Bronchial epithelial cell (primary cell): ENCODE results near the gene NME1. TPM values are rescaled to one million over a fixed set of nuclear protein-coding genes. Genes with fewer than 3 reads are reported as not detected.
A peak's percentile ranks its signal among the peaks of the same experiment; 100 is the strongest.
"Not testable (repeated sequence)": the region's sequence is repeated elsewhere in the genome, so short reads cannot be mapped to it uniquely, and the experiment has no call there.

Experiments used
- DNase-seq: peaks from one replicate; pipeline ENCODE4 v3.0.0-alpha.2; 2010; ENCODE audit warnings: low read depth
- FAIRE-seq: peaks from 2 replicates; lab custom pipeline; 2011; peaks lifted over from hg19 to GRCh38; lab: Jason Lieb, UNC
- H3K27me3 ChIP-seq: 2 replicates; pipeline ENCODE4 v1.5.1; 2011; ENCODE audit warnings: low read length; ENCODE audit not compliant: control insufficient read depth, insufficient read depth
- H3K36me3 ChIP-seq: 2 replicates; pipeline ENCODE4 v1.5.1; 2011; ENCODE audit warnings: low read length; ENCODE audit not compliant: control insufficient read depth, insufficient read depth
- H3K4me3 ChIP-seq: 2 replicates; pipeline ENCODE4 v1.5.1; 2011; ENCODE audit warnings: mild to moderate bottlenecking, low read depth, low read length, control low read depth
- total RNA-seq: library from RNA; depleted of rRNA; stranded (reverse); fragments of >200 nt; gene quantifications from 2 replicates; pipeline ENCODE4 v1.2.1, GENCODE V29; 2014
- TF ChIP-seq, protein P1 (sequence below): IDR thresholded peaks from 2 replicates; pipeline ENCODE4 v1.5.1; 2011; ENCODE audit warnings: mild to moderate bottlenecking, moderate library complexity, low read length, control low read depth, inconsistent platforms; ENCODE audit not compliant: insufficient read depth, severe bottlenecking

NME1 gene
- total RNA-seq, 1 donor from 2014 or later = 204 TPM

DNA sequence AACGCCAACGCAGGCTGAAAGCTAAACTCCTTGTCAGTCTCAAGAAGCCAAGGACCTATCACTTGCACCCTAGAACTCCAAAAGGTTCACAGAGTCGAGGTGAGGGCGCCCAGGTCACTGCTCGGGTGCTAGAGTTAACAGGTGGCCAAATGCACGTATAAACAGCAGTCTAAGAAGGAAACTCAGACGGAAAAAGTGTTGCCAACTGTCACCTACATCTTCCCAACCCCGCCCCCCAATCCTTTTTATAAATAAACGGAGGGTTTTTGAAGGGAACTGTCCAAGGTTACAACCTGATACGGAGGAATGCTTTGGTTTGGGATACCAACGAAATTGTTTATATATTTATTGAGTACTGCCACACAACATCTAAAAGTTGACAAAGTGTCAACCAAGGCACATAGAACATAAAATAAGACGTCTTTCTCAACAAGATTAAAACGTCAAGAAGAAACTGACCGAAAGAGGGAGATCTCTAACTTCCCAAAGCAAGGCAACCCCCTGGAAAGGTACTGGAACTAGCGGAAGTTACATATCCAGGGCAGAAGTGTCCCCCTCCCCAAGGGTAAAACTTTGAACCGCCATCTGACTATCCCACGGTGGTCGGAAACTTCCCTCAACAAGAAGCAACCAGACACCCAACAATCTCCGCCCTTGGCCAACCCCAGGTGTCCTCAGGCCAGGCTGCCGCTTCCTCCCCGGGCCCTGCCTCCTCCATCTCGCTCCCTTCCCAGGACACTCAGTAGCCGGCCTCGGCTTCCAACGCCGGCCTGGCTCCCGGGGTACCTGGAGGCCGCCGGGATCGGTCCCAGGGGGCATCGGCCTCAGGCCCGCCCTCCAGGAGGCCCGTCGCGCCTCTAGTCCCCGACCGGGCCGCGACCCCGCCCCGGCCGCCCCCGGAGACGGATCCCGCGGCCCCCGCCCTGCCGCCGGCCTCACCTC lies 33.7 kb upstream of the NME1 start:
- TF ChIP-seq, protein P1, sequence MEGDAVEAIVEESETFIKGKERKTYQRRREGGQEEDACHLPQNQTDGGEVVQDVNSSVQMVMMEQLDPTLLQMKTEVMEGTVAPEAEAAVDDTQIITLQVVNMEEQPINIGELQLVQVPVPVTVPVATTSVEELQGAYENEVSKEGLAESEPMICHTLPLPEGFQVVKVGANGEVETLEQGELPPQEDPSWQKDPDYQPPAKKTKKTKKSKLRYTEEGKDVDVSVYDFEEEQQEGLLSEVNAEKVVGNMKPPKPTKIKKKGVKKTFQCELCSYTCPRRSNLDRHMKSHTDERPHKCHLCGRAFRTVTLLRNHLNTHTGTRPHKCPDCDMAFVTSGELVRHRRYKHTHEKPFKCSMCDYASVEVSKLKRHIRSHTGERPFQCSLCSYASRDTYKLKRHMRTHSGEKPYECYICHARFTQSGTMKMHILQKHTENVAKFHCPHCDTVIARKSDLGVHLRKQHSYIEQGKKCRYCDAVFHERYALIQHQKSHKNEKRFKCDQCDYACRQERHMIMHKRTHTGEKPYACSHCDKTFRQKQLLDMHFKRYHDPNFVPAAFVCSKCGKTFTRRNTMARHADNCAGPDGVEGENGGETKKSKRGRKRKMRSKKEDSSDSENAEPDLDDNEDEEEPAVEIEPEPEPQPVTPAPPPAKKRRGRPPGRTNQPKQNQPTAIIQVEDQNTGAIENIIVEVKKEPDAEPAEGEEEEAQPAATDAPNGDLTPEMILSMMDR = peak; percentile 28
- H3K27me3 ChIP-seq = no peaks in the 10 kb centered on the region
- no peaks in the 10 kb centered on the region for H3K36me3 ChIP-seq
- DNase-seq (peak; percentile 51), FAIRE-seq (no peak)
- H3K4me3 ChIP-seq = peak overlapping the region; percentile 98

DNA sequence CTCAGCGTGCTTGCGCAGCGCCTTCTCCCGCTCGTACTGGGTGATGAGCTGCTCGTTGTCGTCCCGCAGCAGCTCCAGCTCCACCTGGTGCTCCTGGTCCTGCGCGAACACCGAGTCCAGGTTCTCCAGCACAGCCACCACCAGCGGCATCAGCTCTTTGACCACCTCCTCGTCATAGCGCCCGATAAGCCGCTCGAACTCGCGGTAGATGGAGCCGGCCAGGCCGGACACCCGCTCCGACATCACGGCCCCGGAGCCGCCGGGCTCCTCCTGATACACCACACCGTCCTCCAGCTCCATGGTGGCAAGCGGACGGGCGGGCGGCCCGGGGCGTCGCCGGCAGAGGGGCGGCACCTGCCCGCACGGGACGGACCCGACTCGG lies 33.0 kb upstream of the NME1 start:
- Histone ChIP-seq H3K27me3 (no peaks in the 10 kb centered on the region), H3K36me3 (no peaks in the 10 kb centered on the region), H3K4me3 (peak overlapping the region; percentile 98)
- DNase-seq (peak; percentile 32), FAIRE-seq (no peak)
- TF ChIP-seq, protein P1 = no peak

DNA sequence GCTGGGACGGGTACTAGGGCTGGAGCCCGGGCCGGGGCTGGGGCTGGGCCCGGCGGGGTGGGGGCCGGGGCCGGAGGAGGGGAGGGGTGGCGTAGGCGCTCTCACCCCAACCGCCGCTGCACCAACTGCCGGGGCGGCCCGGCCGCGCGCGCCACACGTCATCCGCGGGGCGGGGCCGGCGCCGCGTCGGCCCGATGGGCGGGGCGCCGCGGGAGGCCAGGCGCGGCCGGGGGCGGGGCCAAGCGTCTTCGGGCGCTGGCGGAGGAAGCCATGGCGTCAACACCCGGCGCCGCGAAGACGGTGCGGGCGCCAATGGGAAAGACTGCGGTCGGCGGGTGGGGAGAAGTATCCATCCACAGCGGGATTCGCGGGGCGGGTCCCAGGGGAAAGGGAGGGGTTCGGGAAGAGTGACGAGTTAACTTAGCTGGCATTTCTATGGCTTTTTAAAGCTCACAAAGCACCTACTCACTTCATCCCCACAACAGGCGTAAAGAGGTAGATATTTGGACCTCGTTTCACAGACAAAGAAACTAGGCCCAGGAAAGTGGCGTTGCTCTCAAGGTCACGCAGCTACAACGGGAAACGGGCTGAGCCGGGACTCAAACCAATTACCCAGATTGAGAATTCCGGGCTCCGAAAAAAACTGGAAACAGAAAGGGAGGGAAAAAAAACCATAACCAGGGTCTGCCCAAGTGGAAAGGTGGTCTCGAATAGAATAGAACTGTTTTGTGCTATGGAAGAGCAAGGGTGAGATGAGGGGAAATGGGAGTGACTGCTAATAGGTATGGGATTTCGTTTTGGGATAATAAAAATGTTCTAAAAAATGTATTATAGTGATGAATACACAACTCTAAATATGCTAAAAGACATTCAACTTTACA lies 32.4 kb upstream of the NME1 start, which contains the start of gene SPAG9:
SPAG9 (minus strand) TSS at position 130 of the 881 bp plus-strand sequence. CDS start 212 bp downstream, outside the sequence.
- no peak for FAIRE-seq
- H3K4me3 ChIP-seq = peak within 1 kb of the TSS; percentile 98
- TF ChIP-seq, protein P1 = no peak
- H3K27me3 ChIP-seq = no peaks in the 10 kb centered on the region
- peak; percentile 91 for DNase-seq
- H3K36me3 ChIP-seq = no peaks in the 10 kb centered on the region

DNA sequence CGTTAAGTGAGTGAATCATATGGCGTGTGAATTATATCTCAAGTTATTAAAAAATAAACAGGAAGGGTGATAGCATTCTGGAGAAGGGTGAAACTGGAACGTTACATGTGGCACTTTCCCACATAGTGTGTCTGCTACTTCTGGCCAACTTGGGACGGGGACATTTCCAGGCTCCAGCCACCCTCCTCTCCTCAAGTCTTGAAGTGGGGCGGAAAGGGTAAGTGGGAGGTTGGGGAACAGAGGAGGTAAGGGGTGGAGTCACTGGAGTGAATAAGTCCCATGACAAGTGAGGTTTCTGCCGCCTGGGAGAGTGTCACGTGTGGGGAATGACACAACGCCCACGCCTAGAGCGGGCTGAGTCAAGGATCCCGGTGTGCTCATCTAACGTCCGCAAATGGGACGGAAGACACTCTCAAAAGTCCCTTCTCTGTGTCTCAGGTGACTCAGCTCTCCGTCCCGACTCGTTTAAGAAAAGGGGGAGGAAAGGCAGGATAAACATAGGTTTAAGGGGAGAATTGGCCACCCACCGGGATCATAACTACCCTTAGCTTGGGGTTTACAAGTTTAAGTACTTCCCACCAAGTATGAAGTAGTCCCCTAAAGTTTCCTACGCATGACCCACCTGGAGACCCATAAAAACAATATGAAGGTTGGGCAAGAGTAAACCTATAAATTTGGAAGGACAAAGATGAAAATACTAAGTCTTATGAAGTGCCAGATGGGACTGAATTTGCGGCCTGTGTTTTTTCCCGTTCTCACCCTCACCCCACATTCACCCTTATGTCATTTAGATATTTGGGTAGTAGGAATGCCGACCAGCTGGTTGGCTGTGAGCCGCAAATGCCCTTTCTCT lies 31.5 kb upstream of the NME1 start:
- no peaks in the 10 kb centered on the region for H3K36me3 ChIP-seq
- FAIRE-seq = no peak
- TF ChIP-seq, protein P1 = no peak
- H3K4me3 ChIP-seq = peak overlapping the region; percentile 33
- H3K27me3 ChIP-seq = no peaks in the 10 kb centered on the region
- peak; percentile 99 for DNase-seq

DNA sequence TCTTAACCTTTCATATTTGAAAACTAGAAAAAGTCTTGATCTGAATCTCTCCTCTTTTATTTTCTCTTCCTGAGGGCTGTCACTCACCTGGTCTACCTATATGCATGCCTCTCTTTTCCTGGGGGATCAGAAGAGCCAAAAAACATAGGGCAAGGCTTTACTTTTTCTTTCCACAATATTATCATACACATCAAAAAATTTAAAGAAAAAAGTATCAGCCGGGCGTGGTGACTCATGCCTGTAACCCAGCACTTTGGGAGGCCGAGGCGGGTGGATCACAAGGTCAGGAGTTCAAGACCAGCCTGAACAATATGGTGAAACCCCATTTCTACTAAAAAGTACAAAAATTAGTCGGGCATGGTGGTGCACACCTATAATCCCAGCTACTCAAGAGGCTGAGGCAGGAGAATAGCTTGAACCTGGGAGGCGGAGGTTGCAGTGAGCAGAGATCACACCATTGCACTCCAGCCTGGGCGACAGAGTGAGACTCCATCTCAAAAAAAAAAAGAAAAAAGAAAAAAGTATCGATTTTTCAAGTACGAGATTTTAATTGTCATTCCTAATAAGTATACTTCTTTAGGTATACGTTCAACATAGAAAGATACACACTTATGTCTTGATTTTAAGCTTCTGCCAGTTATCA lies 30.8 kb upstream of the NME1 start:
- H3K4me3 ChIP-seq, H3K36me3 ChIP-seq, H3K27me3 ChIP-seq, FAIRE-seq, DNase-seq: not testable (repeated sequence)
